Right atrium auricular region (tissue), 2 donors: ENCODE measurements around the gene AQP11. TPM values are rescaled to one million over a fixed set of nuclear protein-coding genes. Genes with fewer than 3 reads are reported as not detected.
"Not testable (repeated sequence)": the region's sequence is repeated elsewhere in the genome, so short reads cannot be mapped to it uniquely, and the experiment has no call there.

Experiments used
- DNase-seq: peaks from one replicate; pipeline ENCODE4 v3.0.0-alpha.2; 2019; ENCODE audit warnings: low spot score
- H3K27ac ChIP-seq, 2 donors: fragments of 200-600 bp; sonication (generic); 1 replicate in 1 of 2; 2 replicates in 1 of 2; pipeline ENCODE4 v1.5.1; 2016 to 2019
- H3K27me3 ChIP-seq, 2 donors: fragments of 200-600 bp; sonication (generic); one replicate each; pipeline versions ENCODE4 v1.5.1 to v1.6.0; 2017 to 2019
- H3K36me3 ChIP-seq: fragments of 200-600 bp; sonication (generic); one replicate; pipeline ENCODE4 v1.5.1; 2016
- H3K4me1 ChIP-seq, 2 donors: fragments of 200-600 bp; sonication (generic); one replicate each; pipeline versions ENCODE4 v1.5.1 to v1.6.0; 2017 to 2019
- H3K4me3 ChIP-seq, 2 donors: fragments of 200-600 bp; sonication (generic); 1 replicate in 1 of 2; 2 replicates in 1 of 2; pipeline ENCODE4 v1.5.1; 2017 to 2019; ENCODE audit warnings: mild to moderate bottlenecking in 1 of 2, moderate library complexity in 1 of 2
- H3K9me3 ChIP-seq, 2 donors: fragments of 200-600 bp; sonication (generic); one replicate each; pipeline ENCODE4 v1.5.1; 2019
- total RNA-seq, 2 donors: library from RNA; depleted of rRNA; stranded (reverse); fragments of >200 nt; gene quantifications; one replicate each; pipeline ENCODE4 v1.1.0, GENCODE V29; 2016
- TF ChIP-seq, protein P1 (sequence below), 2 donors: fragments of 200-600 bp; sonication (generic); IDR thresholded peaks; one replicate each; pipeline ENCODE4 v1.5.1; 2019; ENCODE audit warnings: antibody characterized with exemption in 2 of 2

The AQP11 gene, protein sequence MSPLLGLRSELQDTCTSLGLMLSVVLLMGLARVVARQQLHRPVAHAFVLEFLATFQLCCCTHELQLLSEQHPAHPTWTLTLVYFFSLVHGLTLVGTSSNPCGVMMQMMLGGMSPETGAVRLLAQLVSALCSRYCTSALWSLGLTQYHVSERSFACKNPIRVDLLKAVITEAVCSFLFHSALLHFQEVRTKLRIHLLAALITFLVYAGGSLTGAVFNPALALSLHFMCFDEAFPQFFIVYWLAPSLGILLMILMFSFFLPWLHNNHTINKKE
- 1 to 10 TPM in 1 of 2 donors, under 1 TPM in 1; 0.86 to 1.7 TPM for total RNA-seq

DNA sequence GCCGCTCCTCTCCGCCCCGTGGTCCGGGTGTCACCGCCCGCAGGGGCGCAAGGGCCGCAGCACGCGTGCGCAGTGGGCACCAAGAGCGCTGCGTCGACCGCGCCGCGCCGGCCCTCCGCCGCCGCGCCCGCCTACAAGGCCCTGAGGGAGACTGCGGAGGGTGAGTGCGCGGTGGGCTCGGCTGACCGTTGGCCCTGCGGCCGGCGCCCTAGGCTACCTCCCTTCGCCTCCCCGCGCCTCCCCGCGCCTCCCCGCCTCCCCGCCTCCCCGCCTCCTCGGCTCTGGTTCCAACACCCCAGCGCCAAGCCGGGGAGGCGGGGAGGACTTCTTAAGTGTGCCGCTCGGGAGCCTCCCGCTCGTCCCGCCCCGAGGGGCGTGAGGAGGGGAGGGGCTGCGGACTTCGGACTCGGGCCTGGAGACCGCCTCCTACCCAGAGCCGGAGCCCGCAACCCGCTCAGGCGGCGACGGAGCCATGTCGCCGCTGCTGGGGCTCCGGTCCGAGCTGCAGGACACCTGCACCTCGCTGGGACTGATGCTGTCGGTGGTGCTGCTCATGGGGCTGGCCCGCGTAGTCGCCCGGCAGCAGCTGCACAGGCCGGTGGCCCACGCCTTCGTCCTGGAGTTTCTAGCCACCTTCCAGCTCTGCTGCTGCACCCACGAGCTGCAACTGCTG, at the start of gene AQP11:
Gene AQP11 (plus strand): TSS at position 433 of the 673 bp plus-strand sequence. CDS start 40 bp downstream, at position 473.
- Histone ChIP-seq H3K4me3 (peak within 1 kb of the TSS; percentile 57 to 63), H3K4me1 (peaks cover 0 to 17% of the 10 kb centered on the region in 2 donors), H3K27ac (peak within 1 kb of the TSS; percentile 83 to 84), H3K36me3 (no peaks in the 10 kb centered on the region), H3K27me3 (no peaks in the 10 kb centered on the region), H3K9me3 (no peaks in the 10 kb centered on the region)
- DNase-seq = peak; percentile 76
- TF ChIP-seq, protein P1, sequence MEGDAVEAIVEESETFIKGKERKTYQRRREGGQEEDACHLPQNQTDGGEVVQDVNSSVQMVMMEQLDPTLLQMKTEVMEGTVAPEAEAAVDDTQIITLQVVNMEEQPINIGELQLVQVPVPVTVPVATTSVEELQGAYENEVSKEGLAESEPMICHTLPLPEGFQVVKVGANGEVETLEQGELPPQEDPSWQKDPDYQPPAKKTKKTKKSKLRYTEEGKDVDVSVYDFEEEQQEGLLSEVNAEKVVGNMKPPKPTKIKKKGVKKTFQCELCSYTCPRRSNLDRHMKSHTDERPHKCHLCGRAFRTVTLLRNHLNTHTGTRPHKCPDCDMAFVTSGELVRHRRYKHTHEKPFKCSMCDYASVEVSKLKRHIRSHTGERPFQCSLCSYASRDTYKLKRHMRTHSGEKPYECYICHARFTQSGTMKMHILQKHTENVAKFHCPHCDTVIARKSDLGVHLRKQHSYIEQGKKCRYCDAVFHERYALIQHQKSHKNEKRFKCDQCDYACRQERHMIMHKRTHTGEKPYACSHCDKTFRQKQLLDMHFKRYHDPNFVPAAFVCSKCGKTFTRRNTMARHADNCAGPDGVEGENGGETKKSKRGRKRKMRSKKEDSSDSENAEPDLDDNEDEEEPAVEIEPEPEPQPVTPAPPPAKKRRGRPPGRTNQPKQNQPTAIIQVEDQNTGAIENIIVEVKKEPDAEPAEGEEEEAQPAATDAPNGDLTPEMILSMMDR (IDR thresholded peaks at IDR 0.05) = peak in 1 of 2 donors; percentile 21

DNA sequence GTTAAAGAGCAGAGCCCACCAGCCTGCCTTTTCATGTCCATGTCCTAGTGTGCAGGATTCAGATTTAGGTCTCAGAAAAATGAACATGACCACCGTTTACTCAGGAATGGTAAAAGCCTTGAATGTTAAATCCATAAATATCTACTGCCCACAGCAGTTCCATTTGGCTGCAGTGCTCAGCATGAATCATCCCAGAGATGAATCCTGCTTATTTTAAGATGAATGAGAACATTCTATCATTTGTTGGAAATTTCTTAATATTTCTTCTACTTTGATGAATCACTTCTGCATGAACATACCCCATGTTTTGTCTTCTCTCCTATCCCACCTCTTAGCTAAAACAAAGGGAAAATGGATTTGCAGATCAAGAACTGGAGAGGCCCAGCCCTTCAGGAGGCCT, 47.5 kb upstream of the AQP11 start:
- no peak overlapping the region for H3K4me3 ChIP-seq
- TF ChIP-seq, protein P1 (IDR thresholded peaks at IDR 0.05) = no peak
- no peaks in the 10 kb centered on the region for H3K36me3 ChIP-seq
- no peak overlapping the region for H3K27ac ChIP-seq
- DNase-seq = no peak
- H3K9me3 ChIP-seq = no peaks in the 10 kb centered on the region
- no peaks in the 10 kb centered on the region for H3K4me1 ChIP-seq
- H3K27me3 ChIP-seq = no peaks in the 10 kb centered on the region

DNA sequence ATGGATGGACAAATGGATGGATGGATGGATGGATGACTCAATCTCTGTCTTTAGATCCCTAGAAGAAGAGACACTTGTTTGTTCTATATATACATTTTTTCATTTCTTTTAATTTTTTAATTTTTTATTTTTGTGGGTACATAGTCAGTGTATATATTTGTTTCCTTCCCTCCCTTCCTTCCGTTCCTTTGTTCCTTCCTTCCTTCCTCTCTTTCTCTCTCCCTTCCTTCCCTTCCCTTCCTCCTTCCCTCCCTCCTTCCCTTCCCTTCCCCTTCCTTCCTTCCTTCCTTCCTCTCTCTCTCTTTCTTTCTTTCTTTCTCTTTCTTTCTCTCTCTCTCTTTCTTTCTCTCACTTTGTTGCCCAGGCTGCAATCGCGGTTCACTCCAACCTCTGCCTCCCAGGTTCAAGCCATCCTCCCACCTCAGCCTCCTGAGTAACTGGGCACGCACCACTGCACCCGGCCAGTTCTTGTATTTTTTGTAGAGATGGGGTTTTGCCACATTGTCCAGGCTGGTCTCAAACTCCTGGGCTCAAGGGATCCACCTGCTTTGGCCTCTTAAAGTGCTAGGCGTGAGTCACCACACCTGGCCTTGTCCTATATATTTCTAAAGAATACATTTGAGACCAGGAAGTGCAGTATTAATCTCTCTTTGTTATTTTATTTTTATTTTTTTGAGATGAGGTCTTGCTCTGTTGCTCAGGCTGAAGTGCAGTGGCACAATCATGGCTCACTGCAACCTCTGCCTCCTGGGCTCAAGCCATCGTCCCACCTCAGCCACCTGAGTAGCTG, 42.5 kb upstream of the AQP11 start:
- TF ChIP-seq, protein P1 (IDR thresholded peaks at IDR 0.05) = no peak
- no peak overlapping the region for H3K27ac ChIP-seq
- no peaks in the 10 kb centered on the region for H3K4me1 ChIP-seq
- no peaks in the 10 kb centered on the region for H3K36me3 ChIP-seq
- H3K9me3 ChIP-seq = no peaks in the 10 kb centered on the region
- H3K4me3 ChIP-seq = no peak overlapping the region
- no peaks in the 10 kb centered on the region for H3K27me3 ChIP-seq
- no peak for DNase-seq

DNA sequence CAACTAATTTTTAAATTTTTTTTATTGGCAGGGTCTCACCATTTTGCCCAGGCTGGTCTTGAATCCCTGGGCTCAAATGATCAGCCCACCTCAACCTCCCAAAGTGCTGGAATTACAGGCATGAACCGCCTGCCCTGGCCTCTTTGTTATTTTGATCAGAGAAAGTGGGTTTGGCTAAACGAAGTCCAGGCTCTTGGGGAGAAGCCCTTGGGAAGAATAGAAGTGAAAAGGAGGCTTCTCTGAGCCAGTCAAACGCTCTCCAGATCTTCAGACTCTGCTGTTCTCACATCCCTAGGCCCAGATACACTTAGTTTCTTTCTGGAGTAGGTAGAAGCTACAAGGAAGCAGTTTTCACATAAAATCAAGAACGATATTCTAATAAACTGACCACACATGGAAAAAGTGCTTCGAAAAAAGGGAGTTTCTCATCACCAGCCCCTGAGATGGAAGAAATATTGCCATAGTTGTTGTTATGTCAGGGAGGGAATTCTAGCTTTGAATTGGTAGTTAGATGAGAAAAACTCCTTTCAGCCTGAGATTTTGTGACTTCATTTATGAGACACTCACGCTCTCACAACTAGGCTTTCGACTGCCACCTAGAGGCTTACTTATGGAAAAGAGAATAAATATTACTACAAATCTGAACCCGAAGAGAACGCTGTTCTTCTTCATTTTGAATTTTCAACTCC, 41.7 kb upstream of the AQP11 start:
- DNase-seq = peak; percentile 51
- Histone ChIP-seq H3K27ac (no peak overlapping the region), H3K4me1 (no peaks in the 10 kb centered on the region), H3K4me3 (no peak overlapping the region), H3K27me3 (no peaks in the 10 kb centered on the region), H3K9me3 (no peaks in the 10 kb centered on the region), H3K36me3 (no peaks in the 10 kb centered on the region)
- TF ChIP-seq, protein P1 (IDR thresholded peaks at IDR 0.05) = peak; percentile 24 to 75

DNA sequence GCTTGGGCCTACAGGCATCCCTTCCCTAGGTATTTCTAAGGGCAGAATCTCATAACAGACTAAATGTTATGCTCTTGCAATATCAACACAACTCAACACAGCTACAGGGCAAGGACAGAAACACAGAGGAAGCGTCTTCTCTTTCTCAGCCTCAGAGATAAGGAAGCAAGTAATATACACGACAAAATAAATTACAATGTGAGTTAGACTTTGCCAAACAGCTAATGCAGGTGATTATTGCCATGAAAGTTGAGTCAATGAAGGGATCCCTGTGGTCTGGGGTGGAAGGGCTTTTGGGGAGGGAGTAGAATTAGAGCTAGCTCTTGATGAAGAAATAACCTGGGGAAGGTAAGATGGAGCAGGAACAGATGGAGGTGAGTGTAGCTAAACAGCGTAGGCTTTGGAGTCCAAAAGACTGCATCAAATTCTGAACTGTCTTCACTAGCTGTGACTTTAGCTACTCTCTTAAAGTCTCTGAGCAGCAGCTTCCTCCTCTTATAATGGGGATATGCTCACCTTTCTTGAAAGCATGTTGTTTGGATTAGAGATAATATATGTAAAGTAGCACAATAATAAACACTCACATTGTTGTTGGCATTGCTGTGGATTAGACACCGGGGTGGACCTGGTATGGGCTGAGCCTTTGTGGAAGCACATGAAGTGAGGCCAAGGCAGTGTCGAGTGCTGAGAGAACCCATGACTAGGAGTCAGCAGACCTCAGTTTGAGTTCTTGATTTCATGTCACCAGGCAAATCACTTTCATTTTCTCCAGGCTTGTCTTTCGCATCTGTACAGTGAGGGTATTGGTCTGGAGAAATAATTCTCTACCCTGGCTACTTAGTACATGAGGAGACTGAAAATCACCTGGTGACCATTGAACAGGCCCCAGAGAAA, 41.0 kb upstream of the AQP11 start:
- no peaks in the 10 kb centered on the region for H3K9me3 ChIP-seq
- H3K4me3 ChIP-seq = no peak overlapping the region
- H3K27me3 ChIP-seq = no peaks in the 10 kb centered on the region
- no peak for DNase-seq
- H3K27ac ChIP-seq = no peak overlapping the region
- H3K36me3 ChIP-seq = no peaks in the 10 kb centered on the region
- no peaks in the 10 kb centered on the region for H3K4me1 ChIP-seq
- TF ChIP-seq, protein P1 (IDR thresholded peaks at IDR 0.05) = no peak

DNA sequence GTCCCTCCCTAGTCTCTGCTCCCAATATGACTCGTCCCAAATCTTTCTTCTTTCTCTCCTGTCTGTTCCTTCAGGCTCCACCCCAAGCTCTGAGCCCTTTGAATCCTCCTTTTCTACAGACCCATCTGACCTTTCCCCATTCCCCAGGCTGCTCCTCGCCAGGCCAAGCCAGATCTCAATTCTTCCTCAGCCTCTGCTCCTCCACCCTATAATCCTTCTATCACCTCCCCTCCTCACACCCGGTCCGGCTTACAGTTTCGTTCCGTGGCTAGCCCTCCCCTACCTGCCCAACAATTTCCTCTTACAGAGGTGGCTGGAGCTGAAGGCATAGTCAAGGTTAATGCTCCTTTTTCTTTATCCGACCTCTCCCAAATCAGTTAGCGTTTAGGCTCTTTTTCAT, 38.3 kb upstream of the AQP11 start:
- not testable (repeated sequence) for H3K36me3 ChIP-seq, H3K4me3 ChIP-seq, H3K27ac ChIP-seq, H3K4me1 ChIP-seq, DNase-seq, H3K27me3 ChIP-seq, H3K9me3 ChIP-seq
